Small intestine (tissue), 7 donors: ENCODE results near the gene ASB4. TPM values are rescaled to one million over a fixed set of nuclear protein-coding genes. Genes with fewer than 3 reads are reported as not detected.
"Not testable (repeated sequence)": the region's sequence is repeated elsewhere in the genome, so short reads cannot be mapped to it uniquely, and the experiment has no call there.

ENCODE experiments used
- DNase-seq, 2 donors: peaks; one replicate each; pipeline versions ENCODE4 v3.0.0 to v3.0.0-alpha.2; 2013
- FAIRE-seq: peaks from 2 replicates; lab custom pipeline; 2012; peaks lifted over from hg19 to GRCh38; lab: Jason Lieb, UNC
- H3K27ac ChIP-seq, 3 donors: one replicate each; pipeline ENCODE4 v1.5.1; 2013; ENCODE audit warnings: low read length in 2 of 3, mild to moderate bottlenecking in 2 of 3, control low read depth in 1 of 3, inconsistent platforms in 1 of 3, low read depth in 1 of 3, moderate library complexity in 1 of 3
- H3K27me3 ChIP-seq, 3 donors: one replicate each; pipeline ENCODE4 v1.6.1; 2013; ENCODE audit warnings: low read length in 3 of 3, inconsistent platforms in 1 of 3; ENCODE audit not compliant: control insufficient read depth in 3 of 3, insufficient read depth in 3 of 3
- H3K36me3 ChIP-seq, 3 donors: one replicate each; pipeline ENCODE4 v1.6.1; 2013; ENCODE audit warnings: low read length in 3 of 3, inconsistent platforms in 1 of 3, low read depth in 1 of 3, mild to moderate bottlenecking in 1 of 3, moderate library complexity in 1 of 3; ENCODE audit not compliant: control insufficient read depth in 3 of 3, insufficient read depth in 2 of 3
- H3K4me1 ChIP-seq, 3 donors: one replicate each; pipeline ENCODE4 v1.6.1; 2013; ENCODE audit warnings: low read length in 2 of 3, inconsistent platforms in 1 of 3, low read depth in 1 of 3, mild to moderate bottlenecking in 1 of 3, moderate library complexity in 1 of 3; ENCODE audit not compliant: control insufficient read depth in 3 of 3, insufficient read depth in 2 of 3
- H3K4me3 ChIP-seq, 3 donors: one replicate each; pipeline ENCODE4 v1.5.1; 2013; ENCODE audit warnings: low read length in 3 of 3, control low read depth in 1 of 3, inconsistent platforms in 1 of 3, low read depth in 1 of 3, mild to moderate bottlenecking in 1 of 3, moderate library complexity in 1 of 3
- H3K9me3 ChIP-seq, 2 donors: one replicate each; pipeline ENCODE4 v1.6.1; 2013; ENCODE audit warnings: low read depth in 1 of 2, low read length in 1 of 2; ENCODE audit not compliant: control insufficient read depth in 2 of 2, insufficient read depth in 1 of 2
- WGBS, 3 donors: extraction: QIAGEN DNeasy Blood & Tissue Kit; methylation state at CpG; one replicate each; pipeline ENCODE4 v1.1.7; 2013; 5-methylcytosine and 5-hydroxymethylcytosine counted together
- polyA plus RNA-seq, 4 donors: library from polyadenylated mRNA; stranded (reverse) in 3 of 4; unstranded in 1 of 4; fragments of 200-250 nt in 3 of 4; fragments of 120-200 nt in 1 of 4; gene quantifications; one replicate each; pipeline versions ENCODE4 v1.2.1 to v1.2.3, GENCODE V29; 2013
- donor health status: healthy with polysubstance abuse.
- donor health status: control.
- donor health status: control.
- donor health status: Bipolar disorder and iron deficiency.
- donor health status: healthy.

The ASB4 gene
- polyA plus RNA-seq, 4 donors = 0.09 to 1.4 (median 0.38) TPM; not detected in 1

DNA sequence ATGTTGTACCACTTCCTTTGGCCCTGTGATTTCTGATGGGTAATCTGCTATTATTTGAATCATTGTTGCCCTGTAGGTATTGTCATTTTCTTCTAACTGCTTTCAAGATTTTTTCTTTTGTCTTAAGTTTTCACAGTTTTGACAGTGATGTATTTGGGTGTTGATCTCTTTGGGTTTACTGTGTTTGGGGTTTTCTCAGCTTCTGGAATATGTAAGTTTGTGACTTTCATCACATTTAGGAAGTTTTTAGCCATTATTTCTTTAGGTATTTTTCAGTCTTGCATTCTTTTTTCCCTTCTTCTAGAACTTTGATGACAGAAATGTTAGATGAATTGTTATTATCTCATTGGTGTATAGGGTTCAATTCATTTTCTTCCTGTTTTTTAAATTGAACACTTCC is 27.8 kb upstream of the ASB4 start:
- H3K27me3 ChIP-seq = peaks cover 0 to 1% (median 0%) of the 10 kb centered on the region in 3 donors
- H3K4me1 ChIP-seq = no peaks in the 10 kb centered on the region
- H3K36me3 ChIP-seq = no peaks in the 10 kb centered on the region
- H3K27ac ChIP-seq = no peak overlapping the region
- H3K4me3 ChIP-seq = no peak overlapping the region
- DNase-seq (no peak), FAIRE-seq (no peak)
- H3K9me3 ChIP-seq = peaks cover 0 to 31% of the 10 kb centered on the region in 2 donors

- FAIRE-seq, H3K4me3 ChIP-seq, H3K27me3 ChIP-seq, DNase-seq, H3K36me3 ChIP-seq, H3K27ac ChIP-seq, H3K4me1 ChIP-seq: not testable (repeated sequence)
- 78 to 86% (median 79%) methylated on average over 2 of the region's 2 CpGs for WGBS, 3 donors
- H3K9me3 ChIP-seq = peaks cover 0 to 31% of the 10 kb centered on the region in 2 donors
Measured at GRCh38 chr7:95460653-95461052, 25.1 kb upstream of the ASB4 start.

GRCh38 chr7:95467912-95468607 is 17.7 kb upstream of the ASB4 start:
- Histone ChIP-seq H3K36me3 (no peaks in the 10 kb centered on the region), H3K9me3 (no peaks in the 10 kb centered on the region), H3K4me1 (no peaks in the 10 kb centered on the region), H3K27me3 (no peaks in the 10 kb centered on the region), H3K27ac (no peak overlapping the region), H3K4me3 (no peak overlapping the region)
- WGBS, 3 donors = 94 to 97% (median 96%) methylated on average over 1 of the region's 1 CpG
- no peak for DNase-seq
- no peak for FAIRE-seq

DNA sequence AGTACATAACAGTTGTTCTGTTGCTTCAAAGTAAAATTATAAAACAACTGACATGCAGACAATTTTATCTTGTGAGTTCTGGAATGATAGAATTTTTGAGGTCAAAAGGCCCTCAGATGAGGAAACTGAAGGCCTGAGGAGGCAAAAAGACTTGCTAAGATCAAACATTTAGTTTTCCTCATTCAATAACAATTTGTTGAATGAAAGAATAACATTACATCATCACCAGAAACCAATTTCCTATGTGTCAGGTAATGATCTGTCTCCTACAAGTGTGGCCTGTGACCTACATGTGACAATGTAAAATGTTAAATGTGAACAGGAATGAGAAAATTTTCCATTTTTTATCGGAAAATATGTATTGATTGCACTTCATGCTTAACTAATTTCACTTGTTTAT is 16.6 kb upstream of the ASB4 start:
- DNase-seq (no peak), FAIRE-seq (no peak)
- WGBS, 3 donors = 94 to 97% (median 94%) methylated on average over 1 of the region's 1 CpG
- Histone ChIP-seq H3K4me1 (no peaks in the 10 kb centered on the region), H3K9me3 (no peaks in the 10 kb centered on the region), H3K27ac (no peak overlapping the region), H3K36me3 (no peaks in the 10 kb centered on the region), H3K4me3 (no peak overlapping the region), H3K27me3 (no peaks in the 10 kb centered on the region)

GRCh38 chr7:95469848-95470247 is 15.9 kb upstream of the ASB4 start:
- no peaks in the 10 kb centered on the region for H3K9me3 ChIP-seq
- WGBS, 3 donors = 81 to 85% (median 82%) methylated on average over 4 of the region's 4 CpGs
- DNase-seq (no peak), FAIRE-seq (no peak)
- H3K27ac ChIP-seq = no peak overlapping the region
- H3K4me3 ChIP-seq = no peak overlapping the region
- no peaks in the 10 kb centered on the region for H3K4me1 ChIP-seq
- no peaks in the 10 kb centered on the region for H3K27me3 ChIP-seq
- no peaks in the 10 kb centered on the region for H3K36me3 ChIP-seq

DNA sequence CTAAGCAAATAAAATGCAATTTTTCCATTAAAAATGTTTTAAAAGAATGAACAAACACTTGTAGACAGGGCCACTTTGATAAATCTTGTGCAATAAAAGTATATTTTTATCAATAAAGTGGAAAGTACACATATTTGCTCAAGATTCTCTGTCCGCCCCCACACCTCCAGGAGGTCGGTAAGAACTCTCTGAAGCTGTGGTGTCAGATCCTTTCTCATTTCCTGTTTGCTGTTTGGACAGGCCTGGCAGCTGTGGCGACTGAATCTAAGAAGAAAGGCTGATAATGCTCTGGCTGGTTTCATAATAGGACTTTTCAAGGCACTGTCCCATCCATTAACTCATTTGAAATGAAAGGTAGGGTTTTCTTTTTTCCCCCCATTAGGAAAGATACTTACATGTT is 15.3 kb upstream of the ASB4 start:
- no peaks in the 10 kb centered on the region for H3K27me3 ChIP-seq
- H3K9me3 ChIP-seq = no peaks in the 10 kb centered on the region
- FAIRE-seq (no peak), DNase-seq (peak in 1 of 2 donors; percentile 46)
- H3K36me3 ChIP-seq = no peaks in the 10 kb centered on the region
- WGBS, 3 donors = 27 to 32% (median 29%) methylated on average over 3 of the region's 3 CpGs
- no peak overlapping the region for H3K4me3 ChIP-seq
- H3K4me1 ChIP-seq = no peaks in the 10 kb centered on the region
- H3K27ac ChIP-seq = no peak overlapping the region

DNA sequence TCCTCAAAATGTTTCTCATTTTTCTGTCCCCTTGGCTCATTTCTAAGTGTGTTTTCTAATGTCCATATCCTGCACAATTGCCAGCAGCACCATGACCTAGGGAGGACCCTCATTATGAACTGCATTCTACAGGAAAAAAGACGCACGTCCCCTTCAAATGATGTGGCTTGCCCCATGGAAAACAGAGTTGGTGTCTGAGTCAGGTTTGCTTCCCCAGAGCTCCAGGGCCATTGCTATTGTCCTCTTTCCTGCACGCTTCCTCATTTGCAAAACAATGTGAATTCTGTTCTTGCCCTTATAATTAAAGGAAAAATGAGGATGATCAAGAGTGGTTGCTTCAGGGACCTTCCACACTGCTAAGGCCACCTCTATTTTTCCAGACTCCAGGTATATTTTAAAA is 14.7 kb upstream of the ASB4 start:
- Histone ChIP-seq H3K27me3 (no peaks in the 10 kb centered on the region), H3K36me3 (no peaks in the 10 kb centered on the region), H3K4me1 (no peaks in the 10 kb centered on the region), H3K4me3 (no peak overlapping the region), H3K9me3 (no peaks in the 10 kb centered on the region), H3K27ac (no peak overlapping the region)
- FAIRE-seq (no peak), DNase-seq (no peak)
- WGBS, 3 donors = 88 to 93% (median 93%) methylated on average over 3 of the region's 3 CpGs

DNA sequence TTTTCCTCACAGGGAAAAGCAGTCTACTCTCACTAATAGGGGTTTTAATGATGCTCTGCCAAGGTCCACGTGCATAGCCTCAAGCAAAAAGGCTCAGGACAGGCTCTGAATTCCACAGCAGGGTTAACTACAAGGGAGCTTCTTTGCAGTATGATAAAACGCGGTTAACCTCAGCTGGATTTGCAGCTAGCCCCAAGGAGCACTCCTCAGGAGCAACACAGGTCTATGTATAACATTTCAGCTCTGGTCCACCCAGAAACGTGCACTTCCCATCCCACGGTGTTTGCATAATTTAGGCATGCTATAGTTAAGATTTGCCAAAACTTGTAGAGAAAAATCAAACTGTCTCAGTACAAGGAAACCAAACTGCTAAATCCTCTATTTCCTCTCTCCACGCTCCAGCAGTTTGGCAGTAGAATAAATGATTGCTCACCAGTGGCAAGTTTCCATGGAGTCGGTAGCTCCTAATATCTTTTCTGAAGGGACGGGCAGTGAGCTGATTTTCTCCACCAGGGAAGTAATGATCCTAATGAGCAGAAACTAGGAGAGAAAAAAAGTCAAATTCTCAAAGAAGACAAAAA is 13.1 kb upstream of the ASB4 start:
- Histone ChIP-seq H3K4me3 (no peak overlapping the region), H3K36me3 (no peaks in the 10 kb centered on the region), H3K27me3 (no peaks in the 10 kb centered on the region), H3K27ac (no peak overlapping the region), H3K9me3 (no peaks in the 10 kb centered on the region), H3K4me1 (no peaks in the 10 kb centered on the region)
- no peak for FAIRE-seq
- DNase-seq = no peak
- WGBS, 3 donors = 62 to 81% (median 78%) methylated on average over 8 of the region's 8 CpGs
